Ovary (tissue), 9 donors: ENCODE data around the gene KIRREL1. TPM values are rescaled to one million over a fixed set of nuclear protein-coding genes. Genes with fewer than 3 reads are reported as not detected.

Experiments
- DNase-seq, 5 donors: peaks; one replicate each; pipeline ENCODE4 v3.0.0-alpha.2; 2019 to 2020
- H3K27ac ChIP-seq, 2 donors: fragments of 200-600 bp; one replicate each; pipeline versions ENCODE4 v1.5.1 to v1.8.0; 2019 to 2022
- H3K27me3 ChIP-seq: fragments of 200-600 bp; one replicate; pipeline ENCODE4 v1.8.0; 2022
- H3K36me3 ChIP-seq: fragments of 200-600 bp; sonication (generic); one replicate; pipeline ENCODE4 v1.5.1; 2019
- H3K4me1 ChIP-seq: one replicate; pipeline ENCODE4 v1.8.1; 2013; ENCODE audit warnings: mild to moderate bottlenecking, moderate library complexity; ENCODE audit not compliant: insufficient read depth
- H3K4me3 ChIP-seq: fragments of 200-600 bp; sonication (generic); one replicate; pipeline ENCODE4 v1.5.1; 2017
- H3K9me3 ChIP-seq, 2 donors: fragments of 200-600 bp in 1 of 2; sonication (generic) in 1 of 2; one replicate each; pipeline versions ENCODE4 v1.5.1 to v1.8.1; 2013 to 2019; ENCODE audit warnings: mild to moderate bottlenecking in 1 of 2, moderate library complexity in 1 of 2
- CTCF ChIP-seq, 3 donors: fragments of 450-650 bp in 2 of 3; fragments of 200-600 bp in 1 of 3; IDR thresholded peaks; one replicate each; pipeline versions ENCODE4 v1.5.1 to v1.8.0; 2016 to 2022; ENCODE audit warnings: antibody characterized with exemption in 3 of 3, mild to moderate bottlenecking in 1 of 3
- EP300 ChIP-seq: sonication (generic); formaldehyde crosslinking; IDR thresholded peaks from one replicate; pipeline ENCODE4 v1.6.1; 2017; ENCODE audit warnings: antibody characterized with exemption
- POLR2A ChIP-seq: fragments of 450-650 bp; IDR thresholded peaks from one replicate; pipeline ENCODE4 v1.6.1; 2017; ENCODE audit warnings: antibody characterized with exemption, mild to moderate bottlenecking, moderate library complexity
- WGBS, 3 donors: extraction: QIAGEN DNeasy Blood & Tissue Kit in 1 of 3; methylation state at CpG; one replicate each; pipeline versions ENCODE4 v1.1.5 to v1.1.7; 2013 to 2017; 5-methylcytosine and 5-hydroxymethylcytosine counted together
- intact Hi-C, 4 donors: fragments of 100-400 bp; cut with DNase I; formaldehyde crosslinking; loops; one replicate each; pipeline versions ENCODE4 v1.11.0 to v1.15.1; 2022 to 2023
- polyA plus RNA-seq, 2 donors: library from polyadenylated mRNA; stranded (reverse); fragments of 200-250 nt in 1 of 2; fragments of 350-450 nt in 1 of 2; fragmentation: Illumina TruSeq in 1 of 2; extraction: RNeasy Lipid Tissue Mini Kit (QIAGEN cat#74804) in 1 of 2; gene quantifications; one replicate each; pipeline ENCODE4 v1.2.3, GENCODE V29; 2013 to 2014
- total RNA-seq, 7 donors: library from RNA; depleted of rRNA in 2 of 7; stranded (reverse); fragments of >200 nt in 2 of 7; fragmentation: NEBNext Ultra II Directional in 3 of 7; extraction: Animal tissue kit (Norgen Biotek cat#: 25700) in 3 of 7; gene quantifications; one replicate each; pipeline versions ENCODE4 v1.1.0 to v1.2.4, GENCODE V29; 2016 to 2023
- donor health status: DM: no; HTN: no; CAD: no; lungs with moderate emphysema.
- donor health status: DM: no; HTN: no; CAD: no.
- donor health status: Bipolar disorder and iron deficiency.
- donor health status: DM: yes; HTN: yes; CAD: no.
- donor health status: DM: no; HTN: no; CAD: no.
- donor health status: DM: yes; HTN: yes; CAD: no.

KIRREL1 gene
- total and polyA plus RNA-seq, 9 donors, result 29.9 to 90.0 (median 65.8) TPM

DNA sequence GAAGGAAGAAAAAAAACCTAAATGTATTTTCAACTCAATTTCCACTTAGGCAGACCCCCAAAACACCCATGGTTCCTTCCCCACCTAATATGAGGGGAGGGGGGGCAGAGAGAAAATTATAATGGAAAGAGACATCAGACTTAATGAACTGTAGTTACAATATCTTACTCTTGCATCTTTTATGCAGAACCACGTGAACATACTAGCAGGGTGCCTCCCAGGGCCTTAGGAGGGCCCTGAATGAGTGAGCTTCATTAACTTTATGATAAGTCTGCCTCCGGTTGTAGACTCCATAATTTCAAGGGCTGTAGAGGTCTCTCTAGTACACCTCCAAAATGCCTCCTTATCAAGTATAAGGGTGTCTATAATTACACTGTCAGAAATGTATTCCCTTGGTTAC is 11.3 kb upstream of the KIRREL1 start:
- H3K27ac ChIP-seq, result no peak overlapping the region
- intact Hi-C loops, result loop anchor here in 1 of 4 donors (10.0 kb wide), 1 partner anchor 113 kb away; no protein-coding TSS in a partner anchor
- no peaks in the 10 kb centered on the region for H3K9me3 ChIP-seq
- no peak overlapping the region for H3K4me3 ChIP-seq
- WGBS, 3 donors, result 77 to 80% (median 78%) methylated on average over 2 of the region's 2 CpGs
- no peaks in the 10 kb centered on the region for H3K4me1 ChIP-seq
- no peaks in the 10 kb centered on the region for H3K36me3 ChIP-seq
- DNase-seq, result no peak
- TF ChIP-seq EP300, result no peak
- no peak for TF ChIP-seq POLR2A
- no peak for TF ChIP-seq CTCF (IDR thresholded peaks at IDR 0.05)
- no peaks in the 10 kb centered on the region for H3K27me3 ChIP-seq

DNA sequence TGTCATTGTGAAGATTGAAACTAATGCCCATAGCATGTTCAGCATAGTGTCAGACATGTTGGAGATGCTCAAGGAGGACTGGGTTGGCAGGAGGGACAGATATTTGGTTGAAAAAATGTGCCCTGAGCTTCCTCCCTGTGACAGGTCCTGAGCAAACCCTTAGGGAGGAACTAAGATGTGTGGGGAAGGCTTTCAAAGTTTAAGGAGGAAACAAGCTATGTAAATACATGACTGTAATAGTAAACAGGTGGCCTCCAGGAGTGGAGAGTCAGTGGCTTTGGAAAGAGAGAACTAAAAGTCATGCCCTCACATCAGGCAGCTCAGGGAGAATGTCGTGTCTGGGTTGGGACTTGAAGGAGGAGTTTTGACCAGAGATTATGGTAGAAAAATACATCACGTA is 9.7 kb upstream of the KIRREL1 start:
- no peak overlapping the region for H3K4me3 ChIP-seq
- H3K27ac ChIP-seq, result no peak overlapping the region
- no peaks in the 10 kb centered on the region for H3K4me1 ChIP-seq
- TF ChIP-seq EP300 (no peak), CTCF (IDR thresholded peaks at IDR 0.05) (no peak)
- WGBS, 3 donors, result 52 to 69% (median 62%) methylated on average over 2 of the region's 2 CpGs
- intact Hi-C loops, result loop anchor here in 1 of 4 donors (10.0 kb wide), 1 partner anchor 111 kb away; no protein-coding TSS in a partner anchor
- DNase-seq, result no peak
- no peaks in the 10 kb centered on the region for H3K27me3 ChIP-seq
- H3K9me3 ChIP-seq, result no peaks in the 10 kb centered on the region
- H3K36me3 ChIP-seq, result no peaks in the 10 kb centered on the region

GRCh38 chr1:157984469-157984868 is 9.0 kb upstream of the KIRREL1 start:
- no peaks in the 10 kb centered on the region for H3K4me1 ChIP-seq
- intact Hi-C loops, result loop anchor here in 1 of 4 donors (10.0 kb wide), 1 partner anchor 110 kb away; no protein-coding TSS in a partner anchor
- H3K9me3 ChIP-seq, result no peaks in the 10 kb centered on the region
- H3K27ac ChIP-seq, result no peak overlapping the region
- TF ChIP-seq EP300 (no peak), POLR2A (no peak), CTCF (IDR thresholded peaks at IDR 0.05) (no peak)
- WGBS, 3 donors, result 34 to 47% (median 45%) methylated on average over 7 of the region's 7 CpGs
- H3K4me3 ChIP-seq, result no peak overlapping the region
- H3K27me3 ChIP-seq, result no peaks in the 10 kb centered on the region
- no peak for DNase-seq
- H3K36me3 ChIP-seq, result no peaks in the 10 kb centered on the region

GRCh38 chr1:157985473-157985872 is 8.0 kb upstream of the KIRREL1 start:
- H3K36me3 ChIP-seq, result no peaks in the 10 kb centered on the region
- H3K4me1 ChIP-seq, result no peaks in the 10 kb centered on the region
- no peak overlapping the region for H3K27ac ChIP-seq
- H3K9me3 ChIP-seq, result no peaks in the 10 kb centered on the region
- WGBS, 3 donors, result 95 to 100% (median 98%) methylated on average over 1 of the region's 1 CpG
- H3K27me3 ChIP-seq, result no peaks in the 10 kb centered on the region
- intact Hi-C loops, result loop anchor here in 2 of 4 donors (5.0 to 10.0 kb wide), 2 partner anchors 109 to 127 kb away; no protein-coding TSS in a partner anchor
- TF ChIP-seq POLR2A, result no peak
- TF ChIP-seq CTCF (IDR thresholded peaks at IDR 0.05), result no peak
- no peak for TF ChIP-seq EP300
- no peak overlapping the region for H3K4me3 ChIP-seq
- no peak for DNase-seq
